Activated CD8-positive, alpha-beta T cell treated with anti-CD3 and anti-CD28 coated beads, Interleukin-2, amount 10 ng/mL, durations not matched to agents 7 days and 5 days (primary cell): ENCODE data around the gene MRPL53. TPM values are rescaled to one million over a fixed set of nuclear protein-coding genes. Genes with fewer than 3 reads are reported as not detected.

Experiments
- ATAC-seq: fragments of 150-1000 bp; cut with Tn5 transposase; one replicate; pipeline ENCODE4 v1.10.0; 2021; ENCODE audit warnings: moderate library complexity
- CTCF ChIA-PET: fragments of 350-600 bp; sonication (Branson Sonifier 250); formaldehyde crosslinking; loops from one replicate; lab custom pipeline; 2021; ENCODE audit warnings: antibody characterized with exemption; lab: Charles Lee
- POLR2A ChIA-PET: fragments of 350-600 bp; sonication (Branson Sonifier 250); formaldehyde crosslinking; loops from one replicate; lab custom pipeline; 2021; ENCODE audit warnings: antibody characterized with exemption; lab: Charles Lee
- DNase-seq: peaks from one replicate; pipeline ENCODE4 v3.0.0-alpha.2; 2020
- H3K27ac Mint-ChIP-seq: one replicate; pipeline ENCODE4 v1.8.0; 2021; ENCODE audit warnings: mild to moderate bottlenecking, mixed read lengths
- H3K27me3 Mint-ChIP-seq: one replicate; pipeline ENCODE4 v1.8.0; 2021; ENCODE audit warnings: low read depth, mixed read lengths
- H3K36me3 Mint-ChIP-seq: one replicate; pipeline ENCODE4 v1.8.0; 2021; ENCODE audit warnings: low read depth, mixed read lengths
- H3K4me1 Mint-ChIP-seq: one replicate; pipeline ENCODE4 v1.8.0; 2021; ENCODE audit warnings: low read depth, mixed read lengths
- H3K4me3 Mint-ChIP-seq: one replicate; pipeline ENCODE4 v1.8.0; 2021; ENCODE audit warnings: mild to moderate bottlenecking, mixed read lengths
- H3K9me3 Mint-ChIP-seq: one replicate; pipeline ENCODE4 v1.8.0; 2022; ENCODE audit warnings: mixed read lengths; ENCODE audit not compliant: insufficient read depth
- total RNA-seq, 2 experiments: library from RNA; stranded (reverse); gene quantifications; one replicate each; pipeline ENCODE4 v1.2.3, GENCODE V29; 2021

MRPL53 gene
- 10 to 100 TPM; 95.7 to 96.2 TPM for total RNA-seq

- ChIA-PET POLR2A (interaction anchor here (0.6 to 2.9 kb wide), 14 partner anchors 10 to 294 kb away, joined by 3 to 39 read pairs (median 4); partner anchors contain the start of genes AUP1, CCDC142, DOK1 and HTRA2), CTCF (interaction anchor here (0.7 to 3.0 kb wide), 13 partner anchors 10 to 223 kb away, joined by 3 to 26 read pairs (median 5); partner anchors contain the start of genes AUP1, CCDC142, HTRA2 and INO80B)
- Mint-ChIP-seq H3K4me3 (peak within 1 kb of the TSS; percentile 98), H3K36me3 (peaks cover 46% of the 10 kb centered on the region), H3K27me3 (no peaks in the 10 kb centered on the region), H3K27ac (peak within 1 kb of the TSS; percentile 99), H3K9me3 (no peaks in the 10 kb centered on the region), H3K4me1 (peaks cover 33% of the 10 kb centered on the region)
- ATAC-seq (peak; percentile 95), DNase-seq (peak; percentile 97)
These were observed at the start of gene MRPL53 for GRCh38 chr2:74472086-74472944. Gene MRPL53 (minus strand): TSS chr2:74472680. CDS start chr2:74472660, 20 bp downstream.

DNA sequence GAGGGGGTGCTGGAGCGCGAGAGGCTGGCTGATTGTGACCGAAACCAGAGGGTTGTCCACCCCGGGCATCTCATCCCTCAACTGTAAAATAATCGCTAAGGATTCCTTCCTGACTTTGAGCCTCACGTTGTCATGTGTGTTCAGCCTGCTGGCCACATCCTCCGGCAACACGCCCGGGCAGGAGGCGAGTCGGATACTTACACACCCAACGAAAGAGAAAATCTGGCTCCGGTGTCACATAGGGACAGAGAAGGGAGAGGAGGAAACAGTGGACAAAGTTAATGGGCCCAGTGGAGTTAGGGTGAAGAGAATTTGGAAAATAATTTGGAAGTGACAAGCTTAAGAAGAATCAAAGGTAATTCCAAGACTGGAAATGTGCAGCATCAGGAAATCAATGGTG is 44.2 kb upstream of the MRPL53 start:
- Mint-ChIP-seq H3K9me3 (no peaks in the 10 kb centered on the region), H3K27ac (no peak overlapping the region), H3K27me3 (peaks cover 69% of the 10 kb centered on the region), H3K36me3 (peaks cover 6% of the 10 kb centered on the region), H3K4me1 (peaks cover 28% of the 10 kb centered on the region), H3K4me3 (peak overlapping the region; percentile 67)
- ChIA-PET POLR2A (interaction anchor here (1.1 to 1.2 kb wide), 2 partner anchors 12 to 13 kb away, joined by 3 read pairs; partner anchors contain the start of gene AUP1), CTCF (interaction anchor here (0.8 to 1.9 kb wide), 3 partner anchors 9 to 16 kb away, joined by 3 to 7 read pairs (median 4); partner anchors contain the start of gene DQX1)
- DNase-seq, result no peak
- ATAC-seq, result no peak

DNA sequence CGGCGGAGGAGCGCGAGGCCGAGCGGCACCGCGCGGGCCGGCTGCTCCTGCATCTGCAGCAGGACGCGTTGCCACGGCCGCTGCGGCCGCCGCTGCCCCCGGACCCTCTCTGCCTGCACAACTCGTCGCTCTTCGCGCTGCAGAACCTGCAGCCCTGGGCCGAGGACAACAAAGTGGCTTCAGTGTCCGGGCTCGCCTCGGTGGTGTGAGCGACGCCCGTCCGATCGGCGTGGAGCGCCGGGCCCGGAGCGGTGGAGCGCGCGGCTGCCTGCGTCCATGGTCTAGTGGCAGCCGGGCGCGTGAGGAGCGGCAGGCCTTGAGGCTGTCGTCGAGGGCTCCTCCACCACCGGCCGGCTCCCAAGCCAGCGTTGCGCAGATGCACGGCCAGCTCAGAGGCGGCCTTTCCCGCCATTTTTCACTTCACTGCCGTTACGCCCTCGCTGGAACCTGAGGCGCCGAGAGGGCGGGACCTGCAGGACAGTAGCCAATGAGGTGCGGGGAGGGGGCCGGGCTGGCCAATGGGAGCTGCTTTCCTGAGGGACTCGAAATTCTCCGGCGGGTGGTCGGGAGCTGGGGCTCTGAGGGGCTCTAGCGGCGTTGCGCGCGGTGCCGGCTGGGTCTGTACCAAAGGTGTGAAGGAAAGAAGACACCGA is 43.6 kb upstream of the MRPL53 start:
- Mint-ChIP-seq H3K27ac (no peak overlapping the region), H3K36me3 (peaks cover 6% of the 10 kb centered on the region), H3K9me3 (no peaks in the 10 kb centered on the region), H3K4me3 (peak overlapping the region; percentile 67), H3K27me3 (peaks cover 75% of the 10 kb centered on the region), H3K4me1 (peaks cover 28% of the 10 kb centered on the region)
- CTCF ChIA-PET, result interaction anchor here (0.8 to 1.9 kb wide), 3 partner anchors 10 to 15 kb away, joined by 3 to 7 read pairs (median 4); partner anchors contain the start of gene DQX1
- DNase-seq (peak; percentile 77), ATAC-seq (peak; percentile 76)
- POLR2A ChIA-PET, result interaction anchor here (1.1 to 2.1 kb wide), 4 partner anchors 10 to 13 kb away, joined by 3 to 6 read pairs (median 4); partner anchors contain the start of genes AUP1, DQX1 and PCGF1

GRCh38 chr2:74515271-74515980 is 42.9 kb upstream of the MRPL53 start:
- Mint-ChIP-seq H3K27ac (no peak overlapping the region), H3K36me3 (peaks cover 6% of the 10 kb centered on the region), H3K4me1 (peaks cover 28% of the 10 kb centered on the region), H3K4me3 (peak overlapping the region; percentile 70), H3K27me3 (peaks cover 79% of the 10 kb centered on the region), H3K9me3 (no peaks in the 10 kb centered on the region)
- ChIA-PET CTCF (interaction anchor here (1.9 kb wide), 1 partner anchor 11 kb away, joined by 7 read pairs; the partner anchor contains the start of gene DQX1), POLR2A (interaction anchor here (0.7 to 2.1 kb wide), 4 partner anchors 9 to 12 kb away, joined by 3 to 6 read pairs (median 4); partner anchors contain the start of genes DQX1 and PCGF1)
- DNase-seq, result no peak
- peak; percentile 18 for ATAC-seq

- POLR2A ChIA-PET, result interaction anchor here (0.7 to 2.1 kb wide), 4 partner anchors 8 to 65 kb away, joined by 3 to 6 read pairs (median 4); partner anchors contain the start of genes DQX1 and PCGF1
- CTCF ChIA-PET, result no interaction called here
- ATAC-seq, result peak; percentile 28
These were observed 42.1 kb upstream of the MRPL53 start, which contains the start of gene TLX2 for GRCh38 chr2:74514368-74515270. Gene TLX2 (plus strand): TSS chr2:74514450. CDS start chr2:74514807, 357 bp downstream.

DNA sequence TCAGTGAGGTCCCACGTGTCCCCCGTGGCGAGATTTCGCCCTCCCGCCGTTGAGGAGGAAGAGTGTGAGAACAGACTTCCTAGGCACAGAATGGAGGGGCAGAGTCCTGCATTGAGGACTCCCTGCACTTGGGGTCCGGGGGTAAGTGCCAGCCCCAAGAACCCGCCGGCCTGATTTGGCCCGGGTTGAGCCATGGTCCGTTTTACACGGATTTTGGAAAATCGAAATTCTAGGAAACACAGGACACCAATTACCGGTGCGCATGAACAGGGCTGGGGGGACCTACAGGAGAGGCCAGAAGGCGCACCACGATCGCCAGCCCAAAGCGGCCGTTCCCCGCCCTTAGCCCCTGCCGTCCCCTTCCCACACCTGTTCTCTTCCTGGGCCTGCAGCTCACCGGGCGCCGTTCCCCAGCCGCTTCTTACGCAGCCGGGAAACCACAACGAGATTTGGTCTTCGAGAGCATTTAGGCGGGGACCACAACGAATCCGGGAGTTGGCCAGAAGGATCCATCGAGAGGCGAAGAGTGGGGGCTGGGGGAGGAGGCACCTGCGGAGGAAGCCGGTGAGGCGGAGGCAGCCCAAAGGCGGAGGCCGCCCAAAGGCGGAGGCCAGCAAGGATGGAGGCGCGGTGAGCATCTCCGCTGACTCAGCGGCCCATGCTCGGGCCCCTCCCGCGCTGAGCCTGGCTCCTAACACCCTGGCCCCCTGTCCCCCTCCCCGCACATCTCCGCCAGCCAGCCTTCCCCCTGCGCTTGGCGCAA is 41.3 kb upstream of the MRPL53 start:
- Mint-ChIP-seq H3K36me3 (peaks cover 6% of the 10 kb centered on the region), H3K4me3 (peak overlapping the region; percentile 46), H3K4me1 (peaks cover 28% of the 10 kb centered on the region), H3K9me3 (no peaks in the 10 kb centered on the region), H3K27ac (no peak overlapping the region), H3K27me3 (peaks cover 71% of the 10 kb centered on the region)
- DNase-seq (peak; percentile 38), ATAC-seq (peak; percentile 16)
- ChIA-PET POLR2A (interaction anchor here (1.0 to 2.1 kb wide), 3 partner anchors 7 to 66 kb away, joined by 3 to 6 read pairs (median 4); partner anchors contain the start of genes AUP1, HTRA2 and PCGF1), CTCF (interaction anchor here (1.7 kb wide), 1 partner anchor 10 kb away, joined by 5 read pairs; no protein-coding TSS in a partner anchor)

More at GRCh38 chr2:74514368-74515270, 42.1 kb upstream of the MRPL53 start, which contains the start of gene TLX2:
- Mint-ChIP-seq H3K36me3 (peaks cover 6% of the 10 kb centered on the region), H3K4me3 (peak within 1 kb of the TSS; percentile 70), H3K4me1 (peaks cover 28% of the 10 kb centered on the region), H3K9me3 (no peaks in the 10 kb centered on the region), H3K27me3 (peaks cover 76% of the 10 kb centered on the region), H3K27ac (no peak within 1 kb of the TSS)
- DNase-seq, result no peak

DNA sequence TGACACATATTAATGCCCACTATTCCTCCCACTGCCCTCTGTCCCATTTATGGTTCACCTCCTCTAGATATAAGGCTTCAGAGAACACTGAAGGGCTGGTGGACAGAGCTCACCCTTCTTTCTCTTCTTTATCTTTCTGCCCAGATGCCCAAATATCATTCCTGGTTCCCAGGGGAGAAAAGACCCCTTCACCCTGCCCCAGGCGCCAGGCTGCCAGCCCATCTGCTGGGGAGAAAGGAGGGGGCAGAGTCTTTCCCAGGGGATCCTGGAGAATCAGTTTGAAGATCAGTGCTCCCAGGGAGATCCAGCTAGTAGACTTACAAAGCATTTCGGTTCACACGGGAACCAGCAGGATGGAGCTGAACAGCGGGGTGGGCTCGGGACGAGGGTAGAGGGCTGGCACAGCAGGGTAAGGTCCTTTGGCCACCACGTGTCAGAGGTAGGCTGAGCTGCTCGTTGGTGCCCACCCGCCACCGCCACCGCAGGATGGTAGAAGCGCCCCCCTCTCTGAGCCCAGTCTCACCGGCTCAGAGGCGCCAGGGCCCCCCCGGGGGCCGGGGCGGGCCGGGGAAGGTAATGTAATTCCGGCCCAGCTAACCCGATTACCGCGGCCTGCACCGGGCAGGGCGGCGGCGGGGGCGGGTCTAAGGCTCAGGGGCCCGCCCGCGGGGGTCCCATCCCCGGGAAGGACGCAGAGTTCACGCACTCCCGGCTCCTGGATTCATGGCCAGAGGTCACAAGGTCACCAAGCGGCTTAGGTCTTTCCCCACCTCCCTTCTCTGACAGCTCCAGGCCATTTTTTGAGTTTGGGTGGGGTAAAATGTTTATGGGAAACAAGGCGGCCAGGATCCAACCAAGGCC is 40.5 kb upstream of the MRPL53 start:
- peaks cover 35% of the 10 kb centered on the region for H3K4me1 Mint-ChIP-seq
- H3K27me3 Mint-ChIP-seq, result peaks cover 69% of the 10 kb centered on the region
- ChIA-PET CTCF (interaction anchor here (0.7 to 1.7 kb wide), 4 partner anchors 10 to 75 kb away, joined by 3 to 5 read pairs (median 4); no protein-coding TSS in a partner anchor), POLR2A (interaction anchor here (1.0 to 1.7 kb wide), 2 partner anchors 17 to 32 kb away, joined by 4 read pairs; partner anchors contain the start of genes AUP1 and HTRA2)
- H3K27ac Mint-ChIP-seq, result no peak overlapping the region
- no peak overlapping the region for H3K4me3 Mint-ChIP-seq
- peaks cover 6% of the 10 kb centered on the region for H3K36me3 Mint-ChIP-seq
- DNase-seq, result no peak
- no peaks in the 10 kb centered on the region for H3K9me3 Mint-ChIP-seq
- ATAC-seq, result no peak

GRCh38 chr2:74511104-74511989 is 38.9 kb upstream of the MRPL53 start:
- DNase-seq (no peak), ATAC-seq (no peak)
- CTCF ChIA-PET, result interaction anchor here (1.2 to 5.1 kb wide), 4 partner anchors 11 to 77 kb away, joined by 4 to 43 read pairs (median 4); no protein-coding TSS in a partner anchor
- H3K4me3 Mint-ChIP-seq, result no peak overlapping the region
- H3K27me3 Mint-ChIP-seq, result peaks cover 55% of the 10 kb centered on the region
- no peaks in the 10 kb centered on the region for H3K9me3 Mint-ChIP-seq
- peaks cover 40% of the 10 kb centered on the region for H3K4me1 Mint-ChIP-seq
- H3K27ac Mint-ChIP-seq, result no peak overlapping the region
- POLR2A ChIA-PET, result interaction anchor here (1.5 kb wide), 1 partner anchor 18 kb away, joined by 6 read pairs; the partner anchor contains the start of genes AUP1 and HTRA2
- H3K36me3 Mint-ChIP-seq, result peaks cover 17% of the 10 kb centered on the region
